GM23338 (cell line): ENCODE data around the gene STPG4. TPM values are rescaled to one million over a fixed set of nuclear protein-coding genes. Genes with fewer than 3 reads are reported as not detected.
A peak's percentile ranks its signal among the peaks of the same experiment; 100 is the strongest.

Source experiments
- ATAC-seq: fragments of 200-7000 bp; cut with Tn5 transposase; 3 replicates; pipeline ENCODE4 v1.9.1; 2020
- DNase-seq: peaks from one replicate; pipeline ENCODE4 v3.0.0-alpha.2; 2015; ENCODE audit warnings: low spot score
- H2AFZ ChIP-seq: fragments of 200-600 bp; sonication (generic); 2 replicates; pipeline ENCODE4 v1.8.0; 2016; ENCODE audit warnings: antibody characterized with exemption, mild to moderate bottlenecking, moderate library complexity
- H3F3A ChIP-seq: fragments of 200-600 bp; sonication (generic); replicated peaks from 2 replicates; pipeline ENCODE4 v1.8.0; 2017; ENCODE audit warnings: antibody characterized with exemption, mixed run types, low read depth
- H3K27ac ChIP-seq: fragments of 200-600 bp; sonication (generic); 2 replicates; pipeline ENCODE4 v1.6.1; 2016; ENCODE audit warnings: low read depth
- H3K27me3 ChIP-seq: fragments of 200-600 bp; sonication (generic); 2 replicates; pipeline ENCODE4 v1.8.0; 2016; ENCODE audit warnings: mild to moderate bottlenecking, mixed run types, moderate library complexity; ENCODE audit not compliant: insufficient read depth
- H3K36me3 ChIP-seq: fragments of 200-600 bp; sonication (generic); 2 replicates; pipeline ENCODE4 v1.8.0; 2016; ENCODE audit warnings: mild to moderate bottlenecking; ENCODE audit not compliant: insufficient read depth
- H3K4me1 ChIP-seq: fragments of 200-600 bp; sonication (generic); 2 replicates; pipeline ENCODE4 v1.8.0; 2016; ENCODE audit warnings: mild to moderate bottlenecking, moderate library complexity; ENCODE audit not compliant: insufficient read depth
- H3K4me2 ChIP-seq: fragments of 200-600 bp; sonication (generic); 2 replicates; pipeline ENCODE4 v1.7.1; 2017; ENCODE audit warnings: mixed run types
- H3K4me3 ChIP-seq: fragments of 200-600 bp; sonication (generic); 2 replicates; pipeline ENCODE4 v1.6.1; 2016; ENCODE audit warnings: mixed run types
- H3K79me2 ChIP-seq: fragments of 200-600 bp; sonication (generic); replicated peaks from 2 replicates; pipeline ENCODE4 v1.8.0; 2017; ENCODE audit warnings: mild to moderate bottlenecking; ENCODE audit not compliant: insufficient read depth
- H3K9me2 ChIP-seq: fragments of 200-600 bp; sonication (generic); 2 replicates; pipeline ENCODE4 v1.8.0; 2017; ENCODE audit not compliant: insufficient read depth
- H4K20me1 ChIP-seq: fragments of 200-600 bp; sonication (generic); replicated peaks from 2 replicates; pipeline ENCODE4 v1.8.0; 2017; ENCODE audit warnings: mild to moderate bottlenecking; ENCODE audit not compliant: insufficient read depth
- H3K27ac Mint-ChIP-seq: 2 replicates; pipeline ENCODE4 v1.8.0; 2020; ENCODE audit warnings: inconsistent platforms, mild to moderate bottlenecking, moderate library complexity, mixed read lengths
- H3K27me3 Mint-ChIP-seq: 3 replicates; pipeline ENCODE4 v1.8.0; 2022; ENCODE audit warnings: low read depth, mild to moderate bottlenecking, moderate library complexity, mixed read lengths, inconsistent platforms; ENCODE audit not compliant: insufficient read depth, poor library complexity
- H3K36me3 Mint-ChIP-seq: 3 replicates; pipeline ENCODE4 v1.8.0; 2021; ENCODE audit warnings: low read depth, mild to moderate bottlenecking, inconsistent platforms, moderate library complexity, mixed read lengths
- H3K4me1 Mint-ChIP-seq: 3 replicates; pipeline ENCODE4 v1.8.0; 2020; ENCODE audit warnings: mild to moderate bottlenecking, inconsistent platforms, mixed read lengths
- H3K4me3 Mint-ChIP-seq: 3 replicates; pipeline ENCODE4 v1.8.0; 2021; ENCODE audit warnings: moderate library complexity, mild to moderate bottlenecking, inconsistent platforms, mixed read lengths
- H3K9me3 Mint-ChIP-seq: 3 replicates; pipeline ENCODE4 v1.8.0; 2020; ENCODE audit warnings: moderate library complexity, mild to moderate bottlenecking, inconsistent platforms, mixed read lengths
- CREB1 ChIP-seq: fragments of 250-450 bp; sonication (Bioruptor Pico); IDR thresholded peaks from 2 replicates; pipeline ENCODE4 v1.5.0; 2020; ENCODE audit warnings: low read depth, mild to moderate bottlenecking, moderate library complexity
- EZH2 ChIP-seq: fragments of 200-600 bp; sonication (generic); IDR thresholded peaks from one replicate; pipeline ENCODE4 v1.8.0; 2017; ENCODE audit warnings: antibody characterized with exemption, mild to moderate bottlenecking, low read depth; ENCODE audit not compliant: unreplicated experiment
- EZH2phosphoT487 ChIP-seq: fragments of 200-600 bp; sonication (generic); IDR thresholded peaks from one replicate; pipeline ENCODE4 v1.8.1; 2018; ENCODE audit warnings: antibody characterized with exemption; ENCODE audit not compliant: unreplicated experiment
- JUNB ChIP-seq: IDR thresholded peaks from one replicate; pipeline ENCODE4 v1.6.1; 2016; ENCODE audit warnings: antibody characterized with exemption; ENCODE audit not compliant: unreplicated experiment
- NANOG ChIP-seq: IDR thresholded peaks from 2 replicates; pipeline ENCODE4 v1.6.1; 2016; ENCODE audit warnings: antibody characterized with exemption, borderline replicate concordance
- POLR2AphosphoS5 ChIP-seq: IDR thresholded peaks from 2 replicates; pipeline ENCODE4 v1.6.1; 2016; ENCODE audit warnings: antibody characterized with exemption, low read depth
- REST ChIP-seq: IDR thresholded peaks from one replicate; pipeline ENCODE4 v1.6.1; 2018; ENCODE audit warnings: antibody characterized with exemption; ENCODE audit not compliant: unreplicated experiment
- STAT1 ChIP-seq: IDR thresholded peaks from one replicate; pipeline ENCODE4 v1.6.1; 2016; ENCODE audit warnings: antibody characterized with exemption; ENCODE audit not compliant: unreplicated experiment
- ZNF114 ChIP-seq: fragments of 250-450 bp; sonication (Bioruptor Pico); IDR thresholded peaks from 2 replicates; pipeline ENCODE4 v1.5.0; 2020; ENCODE audit warnings: mild to moderate bottlenecking, moderate library complexity
- ZNF331 ChIP-seq: fragments of 250-450 bp; sonication (Bioruptor Pico); IDR thresholded peaks from 2 replicates; pipeline ENCODE4 v1.5.0; 2020; ENCODE audit warnings: low read depth, mild to moderate bottlenecking, moderate library complexity
- polyA plus RNA-seq: library from polyadenylated mRNA; unstranded; fragments of >200 nt; fragmentation: Nextera tagmentation; extraction: Ambion mirVana; gene quantifications from 2 replicates; pipeline ENCODE4 v1.2.1, GENCODE V29; 2016
- total RNA-seq: library from RNA; depleted of rRNA; stranded (reverse); fragments of >200 nt; shearing (Covaris generic); gene quantifications from 2 replicates; pipeline ENCODE4 v1.2.3, GENCODE V29; 2014
- TF ChIP-seq, protein P1 (sequence below), 2 experiments: fragments of 200-600 bp in 1 of 2; sonication (generic) in 1 of 2; conservative IDR thresholded peaks; 2 replicates each; pipeline versions ENCODE4 v1.5.1 to v1.6.1; 2016 to 2017; ENCODE audit warnings: antibody characterized with exemption in 2 of 2, low read depth in 2 of 2, mild to moderate bottlenecking in 2 of 2, moderate library complexity in 1 of 2
- TF ChIP-seq, protein P2 (sequence below): IDR thresholded peaks from 2 replicates; pipeline ENCODE4 v1.6.1; 2016; ENCODE audit warnings: antibody characterized with exemption
- TF ChIP-seq, protein P3 (sequence below): fragments of 250-450 bp; sonication (Bioruptor Pico); IDR thresholded peaks from 2 replicates; pipeline ENCODE4 v1.5.0; 2020; ENCODE audit warnings: mild to moderate bottlenecking, moderate library complexity

Gene STPG4
- total and polyA plus RNA-seq, 2 experiments from 2014 or later: 0.28 TPM; not detected in 1

DNA sequence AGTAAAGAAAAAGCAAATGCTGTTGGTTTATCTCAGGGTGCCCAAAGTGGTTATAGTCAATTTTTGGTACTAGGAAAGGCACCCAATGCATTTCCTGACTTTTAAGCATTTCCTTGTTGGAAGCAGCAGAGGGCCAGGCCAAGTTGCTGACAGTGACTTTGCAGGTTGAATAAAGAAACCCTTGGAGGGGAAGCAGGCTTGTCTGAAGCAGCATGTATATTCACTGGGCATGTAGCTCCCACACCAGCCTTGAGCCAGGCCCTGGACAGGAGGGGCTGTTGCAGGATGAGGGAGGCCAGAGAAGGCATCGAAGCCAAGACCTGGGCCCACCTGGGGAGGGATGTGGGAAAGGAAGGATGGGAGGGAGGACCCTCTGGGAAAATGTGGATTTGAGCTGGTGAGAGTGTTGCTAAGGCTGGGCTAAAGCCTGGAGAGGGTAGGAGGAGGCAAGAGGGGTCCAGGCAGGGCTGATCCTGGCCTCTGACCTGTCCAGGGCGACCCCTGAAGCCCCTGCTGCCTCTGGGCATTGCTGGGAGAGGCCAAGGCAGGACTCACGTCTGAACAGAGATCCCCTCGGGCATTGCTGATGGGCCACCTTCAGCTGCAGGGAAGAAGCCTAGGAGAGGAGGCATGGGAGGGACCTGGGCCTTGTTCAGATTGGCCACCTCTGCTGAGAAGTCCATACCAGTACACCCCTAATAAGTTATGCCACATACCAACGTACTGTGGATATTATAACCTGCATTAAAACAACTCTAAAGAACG lies 79.6 kb downstream of the STPG4 start:
- H3K27ac ChIP-seq: no peak overlapping the region
- H3K4me3 ChIP-seq: no peak overlapping the region
- ATAC-seq (no peak), DNase-seq (no peak)
- no peaks in the 10 kb centered on the region for H3K79me2 ChIP-seq
- Mint-ChIP-seq H3K4me3 (no peak overlapping the region), H3K27me3 (peaks cover 28% of the 10 kb centered on the region), H3K4me1 (peaks cover 62% of the 10 kb centered on the region), H3K27ac (peak overlapping the region; percentile 76; the same call in 1 of the 2 replicates), H3K9me3 (no peaks in the 10 kb centered on the region), H3K36me3 (peaks cover 2% of the 10 kb centered on the region; the same call in 2 of the 3 replicates)
- H3K9me2 ChIP-seq: no peaks in the 10 kb centered on the region
- H2AFZ ChIP-seq: no peak overlapping the region
- H3K4me2 ChIP-seq: no peak overlapping the region; the same call in 1 of the 2 replicates
- TF ChIP-seq, protein P1, sequence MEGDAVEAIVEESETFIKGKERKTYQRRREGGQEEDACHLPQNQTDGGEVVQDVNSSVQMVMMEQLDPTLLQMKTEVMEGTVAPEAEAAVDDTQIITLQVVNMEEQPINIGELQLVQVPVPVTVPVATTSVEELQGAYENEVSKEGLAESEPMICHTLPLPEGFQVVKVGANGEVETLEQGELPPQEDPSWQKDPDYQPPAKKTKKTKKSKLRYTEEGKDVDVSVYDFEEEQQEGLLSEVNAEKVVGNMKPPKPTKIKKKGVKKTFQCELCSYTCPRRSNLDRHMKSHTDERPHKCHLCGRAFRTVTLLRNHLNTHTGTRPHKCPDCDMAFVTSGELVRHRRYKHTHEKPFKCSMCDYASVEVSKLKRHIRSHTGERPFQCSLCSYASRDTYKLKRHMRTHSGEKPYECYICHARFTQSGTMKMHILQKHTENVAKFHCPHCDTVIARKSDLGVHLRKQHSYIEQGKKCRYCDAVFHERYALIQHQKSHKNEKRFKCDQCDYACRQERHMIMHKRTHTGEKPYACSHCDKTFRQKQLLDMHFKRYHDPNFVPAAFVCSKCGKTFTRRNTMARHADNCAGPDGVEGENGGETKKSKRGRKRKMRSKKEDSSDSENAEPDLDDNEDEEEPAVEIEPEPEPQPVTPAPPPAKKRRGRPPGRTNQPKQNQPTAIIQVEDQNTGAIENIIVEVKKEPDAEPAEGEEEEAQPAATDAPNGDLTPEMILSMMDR (conservative IDR thresholded peaks at IDR 0.05; ENCODE audit: low read depth in 2 of 2): no peak
- TF ChIP-seq STAT1 (no peak), CREB1 (CRISPR knock-in tag) (no peak), POLR2AphosphoS5 (no peak), EZH2 (no peak), JUNB (no peak), REST (no peak), NANOG (no peak), ZNF331 (CRISPR knock-in tag) (no peak), ZNF114 (no peak), EZH2phosphoT487 (no peak)
- TF ChIP-seq, protein P2, sequence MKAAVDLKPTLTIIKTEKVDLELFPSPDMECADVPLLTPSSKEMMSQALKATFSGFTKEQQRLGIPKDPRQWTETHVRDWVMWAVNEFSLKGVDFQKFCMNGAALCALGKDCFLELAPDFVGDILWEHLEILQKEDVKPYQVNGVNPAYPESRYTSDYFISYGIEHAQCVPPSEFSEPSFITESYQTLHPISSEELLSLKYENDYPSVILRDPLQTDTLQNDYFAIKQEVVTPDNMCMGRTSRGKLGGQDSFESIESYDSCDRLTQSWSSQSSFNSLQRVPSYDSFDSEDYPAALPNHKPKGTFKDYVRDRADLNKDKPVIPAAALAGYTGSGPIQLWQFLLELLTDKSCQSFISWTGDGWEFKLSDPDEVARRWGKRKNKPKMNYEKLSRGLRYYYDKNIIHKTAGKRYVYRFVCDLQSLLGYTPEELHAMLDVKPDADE: no peak
- TF ChIP-seq, protein P3, sequence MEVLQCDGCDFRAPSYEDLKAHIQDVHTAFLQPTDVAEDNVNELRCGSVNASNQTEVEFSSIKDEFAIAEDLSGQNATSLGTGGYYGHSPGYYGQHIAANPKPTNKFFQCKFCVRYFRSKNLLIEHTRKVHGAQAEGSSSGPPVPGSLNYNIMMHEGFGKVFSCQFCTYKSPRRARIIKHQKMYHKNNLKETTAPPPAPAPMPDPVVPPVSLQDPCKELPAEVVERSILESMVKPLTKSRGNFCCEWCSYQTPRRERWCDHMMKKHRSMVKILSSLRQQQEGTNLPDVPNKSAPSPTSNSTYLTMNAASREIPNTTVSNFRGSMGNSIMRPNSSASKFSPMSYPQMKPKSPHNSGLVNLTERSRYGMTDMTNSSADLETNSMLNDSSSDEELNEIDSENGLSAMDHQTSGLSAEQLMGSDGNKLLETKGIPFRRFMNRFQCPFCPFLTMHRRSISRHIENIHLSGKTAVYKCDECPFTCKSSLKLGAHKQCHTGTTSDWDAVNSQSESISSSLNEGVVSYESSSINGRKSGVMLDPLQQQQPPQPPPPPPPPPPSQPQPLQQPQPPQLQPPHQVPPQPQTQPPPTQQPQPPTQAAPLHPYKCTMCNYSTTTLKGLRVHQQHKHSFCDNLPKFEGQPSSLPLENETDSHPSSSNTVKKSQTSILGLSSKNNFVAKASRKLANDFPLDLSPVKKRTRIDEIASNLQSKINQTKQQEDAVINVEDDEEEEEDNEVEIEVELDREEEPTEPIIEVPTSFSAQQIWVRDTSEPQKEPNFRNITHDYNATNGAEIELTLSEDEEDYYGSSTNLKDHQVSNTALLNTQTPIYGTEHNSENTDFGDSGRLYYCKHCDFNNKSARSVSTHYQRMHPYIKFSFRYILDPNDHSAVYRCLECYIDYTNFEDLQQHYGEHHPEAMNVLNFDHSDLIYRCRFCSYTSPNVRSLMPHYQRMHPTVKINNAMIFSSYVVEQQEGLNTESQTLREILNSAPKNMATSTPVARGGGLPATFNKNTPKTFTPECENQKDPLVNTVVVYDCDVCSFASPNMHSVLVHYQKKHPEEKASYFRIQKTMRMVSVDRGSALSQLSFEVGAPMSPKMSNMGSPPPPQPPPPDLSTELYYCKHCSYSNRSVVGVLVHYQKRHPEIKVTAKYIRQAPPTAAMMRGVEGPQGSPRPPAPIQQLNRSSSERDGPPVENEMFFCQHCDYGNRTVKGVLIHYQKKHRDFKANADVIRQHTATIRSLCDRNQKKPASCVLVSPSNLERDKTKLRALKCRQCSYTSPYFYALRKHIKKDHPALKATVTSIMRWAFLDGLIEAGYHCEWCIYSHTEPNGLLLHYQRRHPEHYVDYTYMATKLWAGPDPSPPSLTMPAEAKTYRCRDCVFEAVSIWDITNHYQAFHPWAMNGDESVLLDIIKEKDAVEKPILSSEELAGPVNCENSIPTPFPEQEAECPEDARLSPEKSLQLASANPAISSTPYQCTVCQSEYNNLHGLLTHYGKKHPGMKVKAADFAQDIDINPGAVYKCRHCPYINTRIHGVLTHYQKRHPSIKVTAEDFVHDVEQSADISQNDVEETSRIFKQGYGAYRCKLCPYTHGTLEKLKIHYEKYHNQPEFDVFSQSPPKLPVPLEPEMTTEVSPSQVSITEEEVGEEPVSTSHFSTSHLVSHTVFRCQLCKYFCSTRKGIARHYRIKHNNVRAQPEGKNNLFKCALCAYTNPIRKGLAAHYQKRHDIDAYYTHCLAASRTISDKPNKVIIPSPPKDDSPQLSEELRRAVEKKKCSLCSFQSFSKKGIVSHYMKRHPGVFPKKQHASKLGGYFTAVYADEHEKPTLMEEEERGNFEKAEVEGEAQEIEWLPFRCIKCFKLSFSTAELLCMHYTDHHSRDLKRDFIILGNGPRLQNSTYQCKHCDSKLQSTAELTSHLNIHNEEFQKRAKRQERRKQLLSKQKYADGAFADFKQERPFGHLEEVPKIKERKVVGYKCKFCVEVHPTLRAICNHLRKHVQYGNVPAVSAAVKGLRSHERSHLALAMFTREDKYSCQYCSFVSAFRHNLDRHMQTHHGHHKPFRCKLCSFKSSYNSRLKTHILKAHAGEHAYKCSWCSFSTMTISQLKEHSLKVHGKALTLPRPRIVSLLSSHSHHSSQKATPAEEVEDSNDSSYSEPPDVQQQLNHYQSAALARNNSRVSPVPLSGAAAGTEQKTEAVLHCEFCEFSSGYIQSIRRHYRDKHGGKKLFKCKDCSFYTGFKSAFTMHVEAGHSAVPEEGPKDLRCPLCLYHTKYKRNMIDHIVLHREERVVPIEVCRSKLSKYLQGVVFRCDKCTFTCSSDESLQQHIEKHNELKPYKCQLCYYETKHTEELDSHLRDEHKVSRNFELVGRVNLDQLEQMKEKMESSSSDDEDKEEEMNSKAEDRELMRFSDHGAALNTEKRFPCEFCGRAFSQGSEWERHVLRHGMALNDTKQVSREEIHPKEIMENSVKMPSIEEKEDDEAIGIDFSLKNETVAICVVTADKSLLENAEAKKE: no peak
- no peaks in the 10 kb centered on the region for H3K36me3 ChIP-seq
- no peaks in the 10 kb centered on the region for H4K20me1 ChIP-seq
- H3F3A ChIP-seq: no peaks in the 10 kb centered on the region
- H3K27me3 ChIP-seq: no peaks in the 10 kb centered on the region
- peaks cover 22% of the 10 kb centered on the region for H3K4me1 ChIP-seq
